Embryonic facial prominence (tissue), 1 donor: ENCODE data around the gene UBQLN1.
"Not testable (repeated sequence)": the region's sequence is repeated elsewhere in the genome, so short reads cannot be mapped to it uniquely, and the experiment has no call there.

Experiments
- DNase-seq: peaks from one replicate; pipeline ENCODE4 v3.0.0-alpha.2; 2016; ENCODE audit errors: extremely low spot score

Gene UBQLN1

DNA sequence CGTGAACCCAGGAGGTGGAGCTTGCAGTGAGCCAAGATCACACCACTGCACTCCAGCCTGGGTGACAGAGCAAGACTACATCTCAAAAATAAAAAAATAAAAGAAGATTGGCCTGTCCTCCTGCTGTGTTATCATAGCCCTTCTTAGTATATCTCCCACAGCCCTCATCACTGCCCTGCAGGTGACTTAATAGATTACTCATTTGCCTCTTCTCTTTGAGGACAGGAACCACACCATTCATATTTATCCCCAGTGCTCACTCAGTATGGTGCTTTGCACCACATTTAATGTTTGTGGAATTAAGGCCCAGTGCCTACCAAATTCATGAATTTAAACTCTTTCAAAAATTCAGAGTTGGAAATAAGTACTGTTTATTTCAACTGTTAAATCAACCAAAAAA, 74.5 kb downstream of the UBQLN1 start:
- no peak for DNase-seq

- DNase-seq, result no peak
Observed at GRCh38 chr9:83630938-83631457, 76.8 kb downstream of the UBQLN1 start.

- no peak for DNase-seq
Observed at GRCh38 chr9:83629433-83630104, 78.2 kb downstream of the UBQLN1 start.

- DNase-seq, result no peak
Observed at GRCh38 chr9:83628540-83628939, 79.2 kb downstream of the UBQLN1 start.

GRCh38 chr9:83625178-83625577, 82.6 kb downstream of the UBQLN1 start:
- DNase-seq, result no peak

DNA sequence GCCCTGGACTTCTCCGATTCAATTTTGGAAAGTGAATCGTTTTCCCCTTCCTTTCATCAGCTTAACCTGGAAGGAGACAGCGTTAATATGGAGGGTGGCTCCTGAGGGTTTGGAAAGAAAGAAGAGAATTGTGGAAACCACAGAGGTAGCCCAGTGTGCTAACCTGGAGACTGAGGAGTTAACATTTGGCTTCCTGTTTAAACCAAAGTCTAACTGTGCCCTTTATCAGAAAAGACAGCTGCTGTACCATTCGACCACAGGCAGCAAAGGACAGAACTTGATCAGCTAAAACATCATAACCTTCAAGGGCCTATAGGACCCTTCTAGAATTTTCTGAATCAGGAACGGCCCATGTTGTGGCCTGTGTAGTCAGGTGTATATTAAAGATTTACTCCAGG, 84.1 kb downstream of the UBQLN1 start:
- DNase-seq, result no peak

- peak; percentile 54 for DNase-seq
Observed at GRCh38 chr9:83622939-83623678, 84.6 kb downstream of the UBQLN1 start, which contains the start of gene IDNK. IDNK (plus strand) TSS chr9:83623143; CDS start chr9:83623172, 29 bp downstream.

DNA sequence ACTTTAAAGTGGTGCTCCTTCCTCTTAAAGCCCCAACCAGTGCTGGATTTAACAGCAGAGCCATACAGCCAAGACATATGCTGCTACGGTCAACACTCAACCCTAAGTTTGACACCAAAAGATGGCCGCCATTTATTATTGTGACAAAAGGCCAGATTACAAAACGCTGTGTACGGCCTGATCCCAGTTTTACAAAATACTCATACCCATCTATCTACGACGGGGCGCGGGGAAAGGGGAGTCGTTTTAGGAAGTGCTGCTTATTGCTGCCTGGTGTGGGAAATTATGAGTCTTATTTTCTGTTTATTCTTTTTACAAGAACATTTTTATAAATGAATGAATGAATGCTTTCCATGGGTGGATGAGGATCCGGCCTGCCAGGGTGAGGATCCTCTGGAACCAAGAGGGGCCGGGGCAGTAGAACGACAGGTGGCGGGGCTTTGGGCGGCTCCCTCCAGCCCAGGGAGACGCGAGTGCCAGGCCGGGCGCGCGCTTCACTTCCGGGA, 85.3 kb downstream of the UBQLN1 start:
- DNase-seq, result no peak

GRCh38 chr9:83620841-83621636, 86.7 kb downstream of the UBQLN1 start:
- DNase-seq, result no peak

DNA sequence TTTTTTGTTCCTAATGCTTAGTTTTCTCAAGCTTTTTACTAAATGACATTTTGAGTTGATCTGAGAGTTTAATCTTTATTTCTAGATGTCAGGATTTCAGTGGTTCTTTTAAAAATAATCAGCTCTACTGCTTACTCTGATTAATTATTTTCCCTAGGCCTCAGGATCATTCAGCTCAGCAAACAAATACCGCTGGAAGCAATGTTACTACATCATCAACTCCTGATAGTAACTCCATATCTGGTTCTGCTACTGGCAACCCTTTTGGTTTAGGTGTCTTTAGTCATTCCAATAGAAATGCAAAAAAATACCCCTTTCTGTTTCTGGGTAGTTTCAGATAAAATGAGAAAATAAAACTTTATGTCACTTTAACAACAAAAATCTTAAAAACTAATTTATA, 90.5 kb downstream of the UBQLN1 start:
- no peak for DNase-seq

DNA sequence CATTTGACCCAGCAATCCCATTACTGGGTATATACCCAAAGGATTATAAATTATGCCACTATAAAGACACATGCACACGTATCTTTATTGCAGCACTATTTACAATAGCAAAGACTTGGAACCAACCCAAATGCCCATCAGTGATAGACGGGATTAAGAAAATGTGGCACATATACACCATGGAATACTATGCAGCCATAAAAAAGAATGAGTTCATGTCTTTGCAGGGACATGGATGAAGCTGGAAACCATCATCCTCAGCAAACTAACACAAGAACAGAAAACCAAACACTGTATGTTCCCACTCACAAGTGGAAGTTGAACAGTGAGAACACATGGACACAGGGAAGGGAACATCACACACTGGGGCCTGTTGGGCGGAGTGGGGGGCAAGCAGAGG, 94.5 kb downstream of the UBQLN1 start:
- not testable (repeated sequence) for DNase-seq
